HepG2 (cell line): ENCODE results near the gene MYO1C. TPM values are rescaled to one million over a fixed set of nuclear protein-coding genes. Genes with fewer than 3 reads are reported as not detected.
"Not testable (repeated sequence)": the region's sequence is repeated elsewhere in the genome, so short reads cannot be mapped to it uniquely, and the experiment has no call there.

Experiments
- ATAC-seq: fragments of 200-7000 bp; cut with Tn5 transposase; 3 replicates; pipeline ENCODE4 v1.9.1; 2020; ENCODE audit warnings: mild to moderate bottlenecking, moderate library complexity
- BruUV-seq: library from RNA; stranded (reverse); fragments of 400-500 nt; replicated peaks from 2 replicates; lab custom pipeline; 2021; lab: Mats Ljungman, UMichigan
- CTCF ChIA-PET: fragments of 300-600 bp; formaldehyde crosslinking; extraction: SDS; loops from one replicate; lab custom pipeline; 2021; ENCODE audit warnings: low total read pairs, inconsistent platforms, low intra/inter-chr PET ratio; lab: Yijun Ruan, JAX
- POLR2A ChIA-PET: fragments of 350-600 bp; sonication (Branson Sonifier 250); formaldehyde crosslinking; loops from one replicate; lab custom pipeline; 2020; ENCODE audit warnings: antibody characterized with exemption, inconsistent platforms; lab: Yijun Ruan, JAX
- DNase-seq: peaks from one replicate; pipeline ENCODE4 v3.0.0-alpha.2; 2015; ENCODE audit warnings: low spot score
- FAIRE-seq: peaks from 3 replicates; lab custom pipeline; 2011; peaks lifted over from hg19 to GRCh38; lab: Jason Lieb, UNC
- H2AFZ ChIP-seq: one replicate; pipeline ENCODE4 v1.6.1; 2011; ENCODE audit warnings: low read length, inconsistent platforms
- H3K27ac ChIP-seq: fragments of 300-600 bp; 3 replicates; pipeline ENCODE4 v1.8.0; 2011; ENCODE audit warnings: mixed run types, mild to moderate bottlenecking, mixed read lengths, low read length, inconsistent platforms; ENCODE audit not compliant: insufficient read depth; ENCODE audit errors: extremely low read length
- H3K27me3 ChIP-seq, 2 experiments: fragments of 200-600 bp in 1 of 2; 2 replicates in 1 of 2; 3 replicates in 1 of 2; pipeline versions ENCODE4 v1.6.0 to v1.8.0; 2011; ENCODE audit warnings: low read length in 2 of 2, mild to moderate bottlenecking in 2 of 2, moderate library complexity in 2 of 2, inconsistent platforms in 1 of 2; ENCODE audit not compliant: insufficient read depth in 2 of 2, control insufficient read depth in 1 of 2
- H3K36me3 ChIP-seq, 2 experiments: fragments of 200-600 bp in 1 of 2; replicated peaks in 1 of 2; 2 replicates in 1 of 2; 3 replicates in 1 of 2; pipeline versions ENCODE4 v1.5.1 to v1.8.0; 2011; ENCODE audit warnings: low read length in 2 of 2, inconsistent platforms in 1 of 2; ENCODE audit not compliant: insufficient read depth in 2 of 2, control insufficient read depth in 1 of 2
- H3K4me1 ChIP-seq: 2 replicates; pipeline ENCODE4 v1.5.1; 2012; ENCODE audit warnings: low read length, inconsistent platforms; ENCODE audit not compliant: insufficient read depth
- H3K4me2 ChIP-seq: 2 replicates; pipeline ENCODE4 v1.6.0; 2011; ENCODE audit warnings: low read depth, low read length, inconsistent platforms
- H3K4me3 ChIP-seq, 3 experiments: fragments of 200-600 bp in 1 of 3; sonication (generic), shearing (Covaris generic) in 1 of 3; replicated peaks in 1 of 3; 2 replicates each; pipeline ENCODE4 v1.5.1; 2011 to 2016; ENCODE audit warnings: low read length in 3 of 3, inconsistent platforms in 2 of 3, low read depth in 2 of 3, mild to moderate bottlenecking in 2 of 3, control low read depth in 1 of 3, mixed read lengths in 1 of 3; ENCODE audit not compliant: insufficient read depth in 1 of 3
- H3K79me2 ChIP-seq: one replicate; pipeline ENCODE4 v1.6.1; 2011; ENCODE audit warnings: low read length, inconsistent platforms; ENCODE audit not compliant: insufficient read depth
- H3K9ac ChIP-seq: 2 replicates; pipeline ENCODE4 v1.6.0; 2011; ENCODE audit warnings: mild to moderate bottlenecking, low read depth, low read length, inconsistent platforms; ENCODE audit not compliant: insufficient read depth
- H3K9me3 ChIP-seq: 2 replicates; pipeline ENCODE4 v1.5.1; 2012; ENCODE audit warnings: mild to moderate bottlenecking, low read length
- H4K20me1 ChIP-seq: 2 replicates; pipeline ENCODE4 v1.6.0; 2011; ENCODE audit warnings: inconsistent platforms, mild to moderate bottlenecking, low read length, moderate library complexity; ENCODE audit not compliant: insufficient read depth
- CEBPG ChIP-seq: IDR thresholded peaks from 2 replicates; pipeline ENCODE4 v1.6.1; 2016
- CREBL2 ChIP-seq: sonication (generic); formaldehyde crosslinking; IDR thresholded peaks from 2 replicates; pipeline ENCODE4 v1.8.1; 2023; ENCODE audit warnings: missing genetic modification reagents, mild to moderate bottlenecking, borderline replicate concordance
- FOXA1 ChIP-seq, 2 experiments: fragments of 450-650 bp in 1 of 2; sonication (generic) in 1 of 2; formaldehyde crosslinking in 1 of 2; IDR thresholded peaks; 2 replicates each; pipeline versions ENCODE4 v1.4.0 to v1.6.1; 2016 to 2020; ENCODE audit warnings: missing genetic modification reagents in 1 of 2
- GRHL1 ChIP-seq: sonication (generic); formaldehyde crosslinking; conservative IDR thresholded peaks from 2 replicates; pipeline ENCODE4 v1.8.0; 2022; ENCODE audit warnings: missing genetic modification reagents
- MEF2D ChIP-seq: sonication (generic); formaldehyde crosslinking; IDR thresholded peaks from 2 replicates; pipeline ENCODE4 v1.5.1; 2020; ENCODE audit warnings: mild to moderate bottlenecking, missing genetic modification reagents
- RAD21 ChIP-seq: fragments of 450-650 bp; formaldehyde crosslinking; IDR thresholded peaks from 2 replicates; pipeline ENCODE4 v1.5.0; 2020; ENCODE audit warnings: mild to moderate bottlenecking
- STAT6 ChIP-seq: sonication (generic); formaldehyde crosslinking; IDR thresholded peaks from 2 replicates; pipeline ENCODE4 v1.4.0; 2020; ENCODE audit warnings: missing genetic modification reagents, mild to moderate bottlenecking, borderline replicate concordance
- ZC3H13 ChIP-seq: sonication (generic); formaldehyde crosslinking; IDR thresholded peaks from 2 replicates; pipeline ENCODE4 v1.8.1; 2023; ENCODE audit warnings: mild to moderate bottlenecking, missing genetic modification reagents, moderate library complexity
- ZNF605 ChIP-seq: sonication (generic); formaldehyde crosslinking; IDR thresholded peaks from 2 replicates; pipeline ENCODE4 v1.8.0; 2022; ENCODE audit warnings: mild to moderate bottlenecking, missing genetic modification reagents
- WGBS: methylation state at CpG from one replicate; pipeline ENCODE4 v1.1.6; 2017; ENCODE audit warnings: low lambda C conversion rate; 5-methylcytosine and 5-hydroxymethylcytosine counted together
- in situ Hi-C: cut with HindIII; loops from 2 replicates; pipeline ENCODE4 v1.10.0; 2017; ENCODE audit warnings: low pct_unique_long_range_greater_than_20kb; ENCODE audit not compliant: extremely low pct_ligation_motif_present
- intact Hi-C: fragments of 100-400 bp; cut with micrococcal nuclease; formaldehyde crosslinking; loops from one replicate; pipeline ENCODE4 v1.10.0; 2022; ENCODE audit not compliant: unreplicated experiment
- polyA plus RNA-seq, 8 experiments: library from polyadenylated mRNA; depleted of rRNA in 3 of 8; stranded (reverse) in 7 of 8; unstranded in 1 of 8; fragments of >200 nt; fragmentation: Illumina TruSeq in 4 of 8; extraction: Trizol in 4 of 8; gene quantifications; 2 replicates each; pipeline versions ENCODE4 v1.2.1 to v1.2.3, GENCODE V29; 2011 to 2016; ENCODE audit warnings: low read depth in 4 of 8, missing spikeins in 1 of 8, mixed read lengths in 1 of 8; ENCODE audit not compliant: insufficient read depth in 1 of 8
- total RNA-seq, 5 experiments: library from RNA; depleted of rRNA; stranded (reverse); fragments of >200 nt; fragmentation: Illumina TruSeq; extraction: Trizol; gene quantifications; 2 replicates each; pipeline ENCODE4 v1.2.3, GENCODE V29; 2016; ENCODE audit warnings: low read depth in 1 of 5

Gene MYO1C
- total and polyA plus RNA-seq, 2 of the 13 experiments (the other 11 are each of a cell fraction or from before 2014, with no cell fraction given) = 22.7 to 40.8 TPM

GRCh38 chr17:1450261-1450660 is 42.2 kb downstream of the MYO1C start:
- H3K27me3 ChIP-seq, in situ Hi-C loops, H3K9me3 ChIP-seq, ATAC-seq, H2AFZ ChIP-seq, H3K4me3 ChIP-seq, BruUV-seq, H3K27ac ChIP-seq, H3K4me2 ChIP-seq, CTCF ChIA-PET, DNase-seq, FAIRE-seq, intact Hi-C loops, H3K9ac ChIP-seq: not testable (repeated sequence)
- H4K20me1 ChIP-seq = peaks cover 33% of the 10 kb centered on the region; the same call in 1 of the 2 replicates
- POLR2A ChIA-PET = interaction anchor here (1.3 kb wide), 1 partner anchor 335 kb away, joined by 3 read pairs; no protein-coding TSS in a partner anchor
- peaks cover 92% of the 10 kb centered on the region for H3K79me2 ChIP-seq
- WGBS = 98% methylated on average over 21 of the region's 21 CpGs
- H3K36me3 ChIP-seq = peaks cover 0 to 15% of the 10 kb centered on the region in 2 experiments; a peak in 3 of 5 replicates
- H3K4me1 ChIP-seq = peaks cover 46% of the 10 kb centered on the region

- no peak overlapping the region for H3K27ac ChIP-seq
- peaks cover 28% of the 10 kb centered on the region; the same call in 1 of the 2 replicates for H4K20me1 ChIP-seq
- CTCF ChIA-PET = no interaction called here
- peaks cover 87% of the 10 kb centered on the region for H3K79me2 ChIP-seq
- BruUV-seq = no TSS peak
- ATAC-seq (peak; percentile 34; the same call in 1 of the 3 replicates), DNase-seq (peak; percentile 16), FAIRE-seq (no peak)
- no peak overlapping the region for H3K4me3 ChIP-seq
- no peak overlapping the region for H2AFZ ChIP-seq
- intact Hi-C loops = no loop called here
- no peak overlapping the region for H3K4me2 ChIP-seq
- H3K4me1 ChIP-seq = peaks cover 42% of the 10 kb centered on the region
- in situ Hi-C loops = no loop called here
- no peaks in the 10 kb centered on the region for H3K27me3 ChIP-seq
- H3K9ac ChIP-seq = no peak overlapping the region
- H3K9me3 ChIP-seq = no peaks in the 10 kb centered on the region
- 84% methylated on average over 5 of the region's 5 CpGs for WGBS
- H3K36me3 ChIP-seq = peaks cover 0 to 15% of the 10 kb centered on the region in 2 experiments; a peak in 3 of 5 replicates
- POLR2A ChIA-PET = interaction anchor here (1.2 to 1.3 kb wide), 2 partner anchors 11 to 335 kb away, joined by 3 read pairs; no protein-coding TSS in a partner anchor
- TF ChIP-seq CEBPG (CRISPR knock-in tag) = peak; percentile 38
- no peak for TF ChIP-seq FOXA1 (IDR thresholded peaks at IDR 0.05)
- TF ChIP-seq FOXA1 (CRISPR knock-in tag; IDR thresholded peaks at IDR 0.05) = peak; percentile 70
- no peak for TF ChIP-seq MEF2D (CRISPR knock-in tag)
- no peak for TF ChIP-seq GRHL1 (CRISPR knock-in tag)
- no peak for TF ChIP-seq CREBL2 (CRISPR knock-in tag)
- TF ChIP-seq ZNF605 (CRISPR knock-in tag) = no peak
- no peak for TF ChIP-seq ZC3H13 (CRISPR knock-in tag)
- no peak for TF ChIP-seq RAD21 (CRISPR knock-in tag)
- no peak for TF ChIP-seq STAT6 (CRISPR knock-in tag)
These were observed 43.0 kb downstream of the MYO1C start for GRCh38 chr17:1449412-1449967.
